Fibroblast of lung (primary cell): Measurements from ENCODE around the gene MAP3K1.

Experiments used
- EZH2 ChIP-seq: IDR thresholded peaks from 2 replicates; pipeline ENCODE4 v1.5.1; 2012; ENCODE audit warnings: low read length, control low read depth, mild to moderate bottlenecking; ENCODE audit errors: missing control alignments
- TF ChIP-seq, protein P1 (sequence below), 2 donors: IDR thresholded peaks in 1 of 2; conservative IDR thresholded peaks in 1 of 2; 1 replicate in 1 of 2; 2 replicates in 1 of 2; pipeline ENCODE4 v1.5.1; 2011 to 2012; ENCODE audit warnings: low read length in 2 of 2, control low read depth in 1 of 2, inconsistent platforms in 1 of 2, low read depth in 1 of 2, mild to moderate bottlenecking in 1 of 2

DNA sequence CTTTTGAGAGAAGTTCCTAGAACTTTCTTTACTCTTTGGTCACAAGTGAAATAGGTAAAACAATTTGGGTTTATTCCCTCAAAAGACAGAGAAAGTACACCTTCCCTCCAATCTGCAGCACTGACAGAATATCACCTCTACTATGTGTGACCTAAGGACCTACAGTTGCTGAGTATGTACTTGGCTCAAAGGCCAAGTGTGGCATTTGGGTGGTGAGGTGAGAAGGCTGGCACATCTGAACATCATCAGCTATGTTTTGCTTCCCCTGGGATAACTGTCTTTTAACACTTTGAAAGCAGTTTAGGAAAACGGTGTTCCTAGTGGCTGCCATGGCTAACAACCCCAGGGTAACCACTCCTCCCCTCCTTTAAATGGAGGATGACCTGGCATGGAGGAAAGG is 119.0 kb downstream of the MAP3K1 start:
- TF ChIP-seq, protein P1, sequence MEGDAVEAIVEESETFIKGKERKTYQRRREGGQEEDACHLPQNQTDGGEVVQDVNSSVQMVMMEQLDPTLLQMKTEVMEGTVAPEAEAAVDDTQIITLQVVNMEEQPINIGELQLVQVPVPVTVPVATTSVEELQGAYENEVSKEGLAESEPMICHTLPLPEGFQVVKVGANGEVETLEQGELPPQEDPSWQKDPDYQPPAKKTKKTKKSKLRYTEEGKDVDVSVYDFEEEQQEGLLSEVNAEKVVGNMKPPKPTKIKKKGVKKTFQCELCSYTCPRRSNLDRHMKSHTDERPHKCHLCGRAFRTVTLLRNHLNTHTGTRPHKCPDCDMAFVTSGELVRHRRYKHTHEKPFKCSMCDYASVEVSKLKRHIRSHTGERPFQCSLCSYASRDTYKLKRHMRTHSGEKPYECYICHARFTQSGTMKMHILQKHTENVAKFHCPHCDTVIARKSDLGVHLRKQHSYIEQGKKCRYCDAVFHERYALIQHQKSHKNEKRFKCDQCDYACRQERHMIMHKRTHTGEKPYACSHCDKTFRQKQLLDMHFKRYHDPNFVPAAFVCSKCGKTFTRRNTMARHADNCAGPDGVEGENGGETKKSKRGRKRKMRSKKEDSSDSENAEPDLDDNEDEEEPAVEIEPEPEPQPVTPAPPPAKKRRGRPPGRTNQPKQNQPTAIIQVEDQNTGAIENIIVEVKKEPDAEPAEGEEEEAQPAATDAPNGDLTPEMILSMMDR (conservative IDR thresholded peaks at IDR 0.05 in 1 of 2, IDR thresholded peaks at IDR 0.05 in 1 of 2; ENCODE audit: low read depth in 1 of 2, low read length in 2 of 2): no peak
- no peak for TF ChIP-seq EZH2
